D721Med (cell line): ENCODE data around the gene HSD11B1L.

Source experiments
- DNase-seq: peaks from one replicate; pipeline ENCODE4 v3.0.0; 2011; ENCODE audit warnings: low spot score; ENCODE audit not compliant: insufficient read length
- FAIRE-seq: peaks from 2 replicates; lab custom pipeline; 2011; peaks lifted over from hg19 to GRCh38; lab: Jason Lieb, UNC
- TF ChIP-seq, protein P1 (sequence below): IDR thresholded peaks from 2 replicates; pipeline ENCODE4 v1.5.1; 2012; ENCODE audit warnings: mild to moderate bottlenecking, control low read depth; ENCODE audit not compliant: insufficient read depth; ENCODE audit errors: missing control alignments

The HSD11B1L gene

DNA sequence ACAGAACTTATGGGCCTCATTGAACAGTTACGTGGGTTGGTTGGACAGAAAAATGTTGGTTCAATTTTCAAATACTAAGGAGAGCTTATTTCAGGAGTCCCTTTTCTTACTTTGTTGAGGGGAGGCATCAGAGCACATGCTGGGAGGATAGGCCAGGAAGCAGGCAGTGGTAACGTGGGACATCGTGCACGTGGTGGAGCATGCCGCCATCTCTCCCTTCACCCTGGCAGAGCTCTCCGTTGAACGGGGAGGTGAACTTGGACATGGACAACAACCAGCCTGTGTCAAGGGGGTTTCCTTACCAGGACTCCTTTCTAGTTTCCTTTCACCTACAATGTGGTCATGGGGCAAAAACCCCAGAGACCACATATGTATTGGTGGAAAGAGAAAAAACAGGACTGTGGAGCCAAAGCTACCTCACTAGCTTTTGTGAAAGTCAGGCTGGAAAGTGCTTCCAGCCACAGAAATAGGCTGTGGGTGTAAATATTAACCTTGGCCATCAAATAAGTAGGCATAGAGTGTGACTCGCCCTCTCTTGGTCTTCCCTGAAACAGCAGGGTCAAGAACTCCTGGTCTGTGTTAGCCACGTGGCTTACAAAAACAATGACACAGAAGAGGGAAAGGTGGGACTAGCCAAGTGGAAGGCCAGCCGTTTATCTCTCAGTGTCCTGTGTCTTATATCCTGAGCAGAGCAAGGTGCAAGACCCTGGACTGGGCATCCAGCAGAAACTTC lies 14.9 kb upstream of the HSD11B1L start:
- no peak for DNase-seq
- no peak for FAIRE-seq
- TF ChIP-seq, protein P1, sequence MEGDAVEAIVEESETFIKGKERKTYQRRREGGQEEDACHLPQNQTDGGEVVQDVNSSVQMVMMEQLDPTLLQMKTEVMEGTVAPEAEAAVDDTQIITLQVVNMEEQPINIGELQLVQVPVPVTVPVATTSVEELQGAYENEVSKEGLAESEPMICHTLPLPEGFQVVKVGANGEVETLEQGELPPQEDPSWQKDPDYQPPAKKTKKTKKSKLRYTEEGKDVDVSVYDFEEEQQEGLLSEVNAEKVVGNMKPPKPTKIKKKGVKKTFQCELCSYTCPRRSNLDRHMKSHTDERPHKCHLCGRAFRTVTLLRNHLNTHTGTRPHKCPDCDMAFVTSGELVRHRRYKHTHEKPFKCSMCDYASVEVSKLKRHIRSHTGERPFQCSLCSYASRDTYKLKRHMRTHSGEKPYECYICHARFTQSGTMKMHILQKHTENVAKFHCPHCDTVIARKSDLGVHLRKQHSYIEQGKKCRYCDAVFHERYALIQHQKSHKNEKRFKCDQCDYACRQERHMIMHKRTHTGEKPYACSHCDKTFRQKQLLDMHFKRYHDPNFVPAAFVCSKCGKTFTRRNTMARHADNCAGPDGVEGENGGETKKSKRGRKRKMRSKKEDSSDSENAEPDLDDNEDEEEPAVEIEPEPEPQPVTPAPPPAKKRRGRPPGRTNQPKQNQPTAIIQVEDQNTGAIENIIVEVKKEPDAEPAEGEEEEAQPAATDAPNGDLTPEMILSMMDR, result no peak

DNA sequence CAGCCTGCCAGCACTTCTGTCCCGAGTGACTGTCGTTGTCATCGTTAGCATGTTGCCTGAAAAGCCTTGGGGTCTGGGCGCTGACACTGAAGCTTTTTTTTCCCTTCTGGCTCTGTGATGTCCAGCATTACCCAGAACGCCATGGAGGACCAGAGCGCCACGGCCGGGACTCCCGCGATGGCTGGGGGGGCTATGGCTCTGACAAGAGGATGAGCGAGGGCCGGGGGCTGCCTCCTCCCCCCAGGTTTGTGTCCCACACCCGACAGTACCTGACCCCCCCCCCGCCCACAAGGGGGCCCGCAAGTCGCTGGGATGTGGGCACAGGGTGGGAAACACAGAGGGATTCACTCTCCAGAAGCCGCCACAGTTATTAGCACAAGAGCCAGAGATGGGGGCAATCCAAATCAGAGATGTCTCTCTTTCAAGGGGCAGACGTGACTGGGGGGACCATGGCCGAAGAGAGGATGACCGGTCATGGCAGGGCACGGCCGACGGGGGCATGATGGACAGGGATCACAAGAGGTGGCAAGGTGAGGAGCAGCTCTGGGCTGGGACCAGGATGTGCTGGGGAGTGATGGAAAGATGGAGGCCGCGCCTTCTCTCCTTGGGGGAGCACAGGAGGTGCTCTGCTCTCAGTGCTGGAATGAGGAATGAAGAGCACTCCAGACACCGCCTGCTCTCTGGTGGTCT lies 13.8 kb upstream of the HSD11B1L start:
- TF ChIP-seq, protein P1, result no peak
- FAIRE-seq (no peak), DNase-seq (no peak)

- no peak for FAIRE-seq
- TF ChIP-seq, protein P1, result no peak
- no peak for DNase-seq
These were observed 13.0 kb upstream of the HSD11B1L start for GRCh38 chr19:5667751-5668271.

DNA sequence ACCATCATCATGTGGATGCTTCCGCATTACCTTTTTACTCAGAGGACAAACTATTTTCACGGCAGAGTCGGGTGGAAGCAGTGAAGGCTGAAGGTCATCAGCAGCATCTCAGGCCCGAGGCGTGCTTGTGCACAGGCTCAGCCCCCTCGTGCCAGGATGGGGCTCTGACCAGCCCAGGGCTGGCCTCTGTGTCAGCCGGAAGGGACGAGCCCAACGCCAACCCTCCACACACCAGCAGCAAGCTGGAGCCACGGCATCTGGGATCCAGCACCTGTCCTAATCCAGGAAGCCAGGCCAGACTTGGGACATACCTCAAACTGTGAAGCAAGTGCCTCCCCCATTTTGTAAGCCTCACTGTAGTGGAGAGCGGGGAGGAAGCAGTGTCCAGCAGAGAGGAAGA lies 11.6 kb upstream of the HSD11B1L start:
- TF ChIP-seq, protein P1, result no peak
- FAIRE-seq (no peak), DNase-seq (no peak)

DNA sequence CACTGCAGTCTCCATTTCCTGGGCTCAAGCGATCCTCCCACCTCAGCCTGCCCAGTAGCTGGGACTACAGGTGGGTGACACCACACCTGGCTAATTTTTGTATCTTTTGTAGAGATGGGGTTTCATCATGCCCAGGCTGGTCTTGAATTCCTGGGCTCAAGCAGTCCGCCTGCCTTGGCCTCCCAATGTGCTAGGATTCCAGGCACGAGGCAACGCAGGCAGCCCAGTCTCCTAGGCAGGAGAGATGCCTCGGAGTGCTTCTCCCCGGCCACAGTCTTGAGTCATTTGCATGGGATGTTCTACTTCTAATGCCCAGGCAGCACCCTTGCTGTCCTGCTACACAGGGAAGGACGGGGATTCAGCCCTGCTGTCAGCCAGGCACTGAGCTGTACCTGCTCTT lies 9.2 kb upstream of the HSD11B1L start:
- TF ChIP-seq, protein P1, result no peak
- FAIRE-seq (no peak), DNase-seq (no peak)

GRCh38 chr19:5672708-5673459 lies 7.9 kb upstream of the HSD11B1L start:
- TF ChIP-seq, protein P1, result no peak
- FAIRE-seq (no peak), DNase-seq (no peak)
